ENCODE measurements around the gene NQO1.

Gene NQO1

GRCh38 chr16:69767459-69768229 lies 41.3 kb upstream of the NQO1 start:
- POLR2A ChIA-PET, result interaction anchor here (0.6 kb wide), 1 partner anchor 39 kb away, joined by 4 read pairs; no protein-coding TSS in a partner anchor
- H3K4me3 ChIP-seq (ENCODE audit: low read depth, low read length), result no peak overlapping the region
- no peaks in the 10 kb centered on the region for H3K36me3 ChIP-seq (ENCODE audit: control insufficient read depth in 2 of 2, insufficient read depth in 1 of 2, low read length in 2 of 2)
- H3K9me3 ChIP-seq (ENCODE audit: control insufficient read depth, insufficient read depth, low read depth, low read length), result no peaks in the 10 kb centered on the region
- CTCF ChIA-PET, result no interaction called here
- TF ChIP-seq ZNF174 (tag by site-specific recombination; IDR thresholded peaks at IDR 0.05), result no peak
- TF ChIP-seq ZNF501 (tag by site-specific recombination; IDR thresholded peaks at IDR 0.05), result no peak
- TF ChIP-seq SETDB1 (IDR thresholded peaks at IDR 0.05; ENCODE audit: insufficient read length, low read length), result peak; percentile 61
- TF ChIP-seq ZNF626 (tag by site-specific recombination; IDR thresholded peaks at IDR 0.05), result no peak
- H3K4me1 ChIP-seq (ENCODE audit: control insufficient read depth, insufficient read depth, low read length), result no peaks in the 10 kb centered on the region; the same call in 1 of the 2 replicates
- H3K27ac ChIP-seq (ENCODE audit: extremely low read depth, low read depth, low read length), result no peak overlapping the region

GRCh38 chr16:69763599-69763942 lies 37.2 kb upstream of the NQO1 start:
- H3K9me3 ChIP-seq (ENCODE audit: control insufficient read depth, insufficient read depth, low read depth, low read length), result no peaks in the 10 kb centered on the region
- CTCF ChIA-PET, result interaction anchor here (1.0 to 1.4 kb wide), 3 partner anchors 9 to 95 kb away, joined by 3 to 11 read pairs (median 4); partner anchors contain the start of gene NOB1
- no peak overlapping the region for H3K27ac ChIP-seq (ENCODE audit: extremely low read depth, low read depth, low read length)
- no peak overlapping the region for H3K4me3 ChIP-seq (ENCODE audit: low read depth, low read length)
- H3K36me3 ChIP-seq (ENCODE audit: control insufficient read depth in 2 of 2, insufficient read depth in 1 of 2, low read length in 2 of 2), result no peaks in the 10 kb centered on the region
- no peak for TF ChIP-seq ZNF792 (tag by site-specific recombination; IDR thresholded peaks at IDR 0.05)
- peak; percentile 51; the same call in 1 of the 2 replicates for TF ChIP-seq FEZF1 (tag by site-specific recombination; IDR thresholded peaks at IDR 0.05)
- peaks cover 3% of the 10 kb centered on the region; the same call in 1 of the 2 replicates for H3K4me1 ChIP-seq (ENCODE audit: control insufficient read depth, insufficient read depth, low read length)
- POLR2A ChIA-PET, result interaction anchor here (2.1 kb wide), 1 partner anchor 9 kb away, joined by 15 read pairs; the partner anchor contains the start of gene NOB1

- ChIA-PET POLR2A (interaction anchor here (0.6 to 2.1 kb wide), 4 partner anchors 8 to 244 kb away, joined by 3 to 15 read pairs (median 4); partner anchors contain the start of genes NFAT5 and NOB1), CTCF (interaction anchor here (1.0 to 1.4 kb wide), 3 partner anchors 8 to 96 kb away, joined by 3 to 11 read pairs (median 4); partner anchors contain the start of gene NOB1)
- Histone ChIP-seq H3K4me3 (ENCODE audit: low read depth, low read length) (peak overlapping the region; percentile 80), H3K4me1 (ENCODE audit: control insufficient read depth, insufficient read depth, low read length) (peaks cover 3% of the 10 kb centered on the region; the same call in 1 of the 2 replicates), H3K27ac (ENCODE audit: extremely low read depth, low read depth, low read length) (peak overlapping the region; percentile 69), H3K36me3 (ENCODE audit: control insufficient read depth in 2 of 2, insufficient read depth in 1 of 2, low read length in 2 of 2) (no peaks in the 10 kb centered on the region), H3K9me3 (ENCODE audit: control insufficient read depth, insufficient read depth, low read depth, low read length) (no peaks in the 10 kb centered on the region)
- no peak for TF ChIP-seq ZNF146 (tag by site-specific recombination; IDR thresholded peaks at IDR 0.05)
- TF ChIP-seq ZBTB1 (tag by site-specific recombination; IDR thresholded peaks at IDR 0.05), result no peak
- no peak for TF ChIP-seq ZNF785 (tag by site-specific recombination; IDR thresholded peaks at IDR 0.05)
- no peak for TF ChIP-seq ZNF792 (tag by site-specific recombination; IDR thresholded peaks at IDR 0.05)
- TF ChIP-seq ZNF530 (tag by site-specific recombination; IDR thresholded peaks at IDR 0.05; ENCODE audit: low read depth), result no peak
- peak; percentile 65 for TF ChIP-seq ZFHX2 (tag by site-specific recombination; conservative IDR thresholded peaks at IDR 0.05)
- no peak for TF ChIP-seq ZNF701 (tag by site-specific recombination; IDR thresholded peaks at IDR 0.05)
- no peak for TF ChIP-seq ZNF248 (tag by site-specific recombination; IDR thresholded peaks at IDR 0.05)
- TF ChIP-seq ZNF791 (tag by site-specific recombination; IDR thresholded peaks at IDR 0.05), result no peak
- TF ChIP-seq ZNF132 (tag by site-specific recombination; IDR thresholded peaks at IDR 0.05; ENCODE audit: borderline replicate concordance), result no peak
- TF ChIP-seq ZNF645 (tag by site-specific recombination; IDR thresholded peaks at IDR 0.05), result no peak
- TF ChIP-seq ZNF621 (tag by site-specific recombination; IDR thresholded peaks at IDR 0.05), result no peak
- TF ChIP-seq ZBTB6 (tag by site-specific recombination; IDR thresholded peaks at IDR 0.05), result no peak
- peak; percentile 89 for TF ChIP-seq ZBTB17 (tag by site-specific recombination; IDR thresholded peaks at IDR 0.05)
- no peak for TF ChIP-seq HOXC10 (CRISPR knock-in tag; IDR thresholded peaks at IDR 0.05)
- no peak for TF ChIP-seq ELK4 (IDR thresholded peaks at IDR 0.05; ENCODE audit: borderline replicate concordance, low read depth, low read length)
- no peak for TF ChIP-seq ZNF37A (tag by site-specific recombination; IDR thresholded peaks at IDR 0.05)
- TF ChIP-seq ZNF174 (tag by site-specific recombination; IDR thresholded peaks at IDR 0.05), result no peak
- TF ChIP-seq ZNF24 (tag by site-specific recombination; IDR thresholded peaks at IDR 0.05), result no peak
- TF ChIP-seq GLIS1 (tag by site-specific recombination; IDR thresholded peaks at IDR 0.05), result 0 out of 2 replicates have a peak, but pooled peaks have one; percentile 1
Measured at GRCh38 chr16:69762814-69763598, 36.6 kb upstream of the NQO1 start.

Measured in HEK293 (cell line).